ENCODE results near the gene PHYHD1.

DNA sequence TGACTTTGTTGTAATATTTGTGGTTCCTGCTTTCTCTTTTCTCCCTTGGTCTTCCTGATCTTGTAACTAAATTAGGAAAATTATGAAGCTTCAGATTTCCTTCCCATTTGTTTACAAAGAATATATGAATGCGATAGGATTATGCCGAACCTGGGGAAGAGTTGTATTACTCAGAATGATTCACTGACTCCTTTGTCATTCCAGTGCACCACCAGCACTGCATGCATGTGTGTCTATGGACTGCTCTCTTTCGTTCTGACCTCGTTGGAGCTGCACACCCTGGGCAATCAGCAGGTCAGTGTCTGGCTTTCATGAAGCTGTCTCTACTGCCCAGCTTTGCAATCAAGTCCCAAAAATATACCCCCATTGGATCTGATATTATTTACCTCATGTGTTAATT, 52.2 kb downstream of the PHYHD1 start:
- TF ChIP-seq, protein P1, sequence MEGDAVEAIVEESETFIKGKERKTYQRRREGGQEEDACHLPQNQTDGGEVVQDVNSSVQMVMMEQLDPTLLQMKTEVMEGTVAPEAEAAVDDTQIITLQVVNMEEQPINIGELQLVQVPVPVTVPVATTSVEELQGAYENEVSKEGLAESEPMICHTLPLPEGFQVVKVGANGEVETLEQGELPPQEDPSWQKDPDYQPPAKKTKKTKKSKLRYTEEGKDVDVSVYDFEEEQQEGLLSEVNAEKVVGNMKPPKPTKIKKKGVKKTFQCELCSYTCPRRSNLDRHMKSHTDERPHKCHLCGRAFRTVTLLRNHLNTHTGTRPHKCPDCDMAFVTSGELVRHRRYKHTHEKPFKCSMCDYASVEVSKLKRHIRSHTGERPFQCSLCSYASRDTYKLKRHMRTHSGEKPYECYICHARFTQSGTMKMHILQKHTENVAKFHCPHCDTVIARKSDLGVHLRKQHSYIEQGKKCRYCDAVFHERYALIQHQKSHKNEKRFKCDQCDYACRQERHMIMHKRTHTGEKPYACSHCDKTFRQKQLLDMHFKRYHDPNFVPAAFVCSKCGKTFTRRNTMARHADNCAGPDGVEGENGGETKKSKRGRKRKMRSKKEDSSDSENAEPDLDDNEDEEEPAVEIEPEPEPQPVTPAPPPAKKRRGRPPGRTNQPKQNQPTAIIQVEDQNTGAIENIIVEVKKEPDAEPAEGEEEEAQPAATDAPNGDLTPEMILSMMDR (IDR thresholded peaks at IDR 0.05; ENCODE audit: extremely low read depth in 1 of 2, insufficient read depth in 1 of 2, low read depth in 1 of 2, low read length in 2 of 2): no peak
- TF ChIP-seq POLR2AphosphoS5 (IDR thresholded peaks at IDR 0.05; ENCODE audit: insufficient read depth, low read depth, low read length): no peak
- TF ChIP-seq POLR2A (IDR thresholded peaks at IDR 0.05; ENCODE audit: low read depth, low read length): no peak
- no peak for TF ChIP-seq JUN (IDR thresholded peaks at IDR 0.05; ENCODE audit: borderline replicate concordance, insufficient read depth, insufficient read length, low read depth)
- no peak for TF ChIP-seq EZH2 (IDR thresholded peaks at IDR 0.05; ENCODE audit: borderline replicate concordance, low read depth, low read length, severe bottlenecking)
- TF ChIP-seq MYC (IDR thresholded peaks at IDR 0.05; ENCODE audit: low read depth, low read length): no peak
